ENCODE measurements around the gene ERVK3-1. TPM values are rescaled to one million over a fixed set of nuclear protein-coding genes. Genes with fewer than 3 reads are reported as not detected.

Gene ERVK3-1
- total and polyA plus RNA-seq, 2 of the 13 experiments (the other 11 are each of a cell fraction or from before 2014, with no cell fraction given) = 28.5 to 38.7 TPM

DNA sequence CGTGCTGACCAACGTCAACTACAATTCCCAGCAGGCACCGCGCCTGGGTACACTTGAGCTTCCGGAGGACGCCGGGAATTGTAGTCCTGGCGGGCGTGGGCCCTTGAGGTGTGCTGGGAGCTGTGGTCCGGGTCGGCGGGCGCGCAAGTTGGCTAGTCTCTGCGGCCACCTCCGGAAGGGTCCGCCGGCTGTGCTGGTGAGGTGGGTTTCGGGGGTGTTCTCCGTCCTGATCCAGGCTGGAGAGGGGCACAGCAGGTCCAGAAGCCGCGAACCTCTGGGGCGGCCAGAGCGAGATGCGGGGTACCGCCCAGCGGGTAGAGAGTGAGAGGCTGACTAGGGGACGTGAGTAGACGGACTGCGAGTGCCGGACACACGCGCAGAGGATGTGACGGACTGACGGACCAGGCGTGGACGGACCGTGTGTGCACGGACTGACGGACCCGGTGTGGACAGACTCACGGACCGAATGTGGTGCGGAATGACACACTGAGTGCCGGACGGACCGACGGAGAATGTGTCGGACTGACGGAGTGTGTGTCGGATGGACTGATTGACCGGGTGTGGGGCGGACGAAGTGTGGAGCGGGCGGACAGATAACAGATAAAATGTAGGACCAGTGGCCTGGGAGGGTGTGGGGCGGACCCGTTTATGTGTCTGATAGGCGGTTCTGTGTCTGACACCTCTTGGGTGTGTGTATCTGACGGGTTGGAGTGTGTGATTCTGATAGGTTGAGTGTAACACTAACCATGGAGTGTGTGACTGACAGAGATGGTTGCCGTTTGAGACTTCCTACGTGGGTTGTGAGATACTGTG, 21.9 kb downstream of the ERVK3-1 start, which contains the start of gene ZSCAN22 (continued):
- TF ChIP-seq, protein P1, sequence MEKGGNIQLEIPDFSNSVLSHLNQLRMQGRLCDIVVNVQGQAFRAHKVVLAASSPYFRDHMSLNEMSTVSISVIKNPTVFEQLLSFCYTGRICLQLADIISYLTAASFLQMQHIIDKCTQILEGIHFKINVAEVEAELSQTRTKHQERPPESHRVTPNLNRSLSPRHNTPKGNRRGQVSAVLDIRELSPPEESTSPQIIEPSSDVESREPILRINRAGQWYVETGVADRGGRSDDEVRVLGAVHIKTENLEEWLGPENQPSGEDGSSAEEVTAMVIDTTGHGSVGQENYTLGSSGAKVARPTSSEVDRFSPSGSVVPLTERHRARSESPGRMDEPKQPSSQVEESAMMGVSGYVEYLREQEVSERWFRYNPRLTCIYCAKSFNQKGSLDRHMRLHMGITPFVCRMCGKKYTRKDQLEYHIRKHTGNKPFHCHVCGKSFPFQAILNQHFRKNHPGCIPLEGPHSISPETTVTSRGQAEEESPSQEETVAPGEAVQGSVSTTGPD (CRISPR knock-in tag; IDR thresholded peaks at IDR 0.05) = no peak
- TF ChIP-seq KDM6A (CRISPR knock-in tag; IDR thresholded peaks at IDR 0.05; ENCODE audit: low read depth) = no peak
- peak; percentile 68; the same call in 1 of the 2 replicates for TF ChIP-seq ZNF12 (CRISPR knock-in tag; IDR thresholded peaks at IDR 0.05)
- peak; percentile 73 for TF ChIP-seq ZNF256 (CRISPR knock-in tag; conservative IDR thresholded peaks at IDR 0.05)
- TF ChIP-seq TBX2 (CRISPR knock-in tag; IDR thresholded peaks at IDR 0.05; ENCODE audit: borderline replicate concordance) = peak; percentile 80
- TF ChIP-seq HOXA9 (CRISPR knock-in tag; IDR thresholded peaks at IDR 0.05; ENCODE audit: borderline replicate concordance) = peak; percentile 84
- TF ChIP-seq, protein P2, sequence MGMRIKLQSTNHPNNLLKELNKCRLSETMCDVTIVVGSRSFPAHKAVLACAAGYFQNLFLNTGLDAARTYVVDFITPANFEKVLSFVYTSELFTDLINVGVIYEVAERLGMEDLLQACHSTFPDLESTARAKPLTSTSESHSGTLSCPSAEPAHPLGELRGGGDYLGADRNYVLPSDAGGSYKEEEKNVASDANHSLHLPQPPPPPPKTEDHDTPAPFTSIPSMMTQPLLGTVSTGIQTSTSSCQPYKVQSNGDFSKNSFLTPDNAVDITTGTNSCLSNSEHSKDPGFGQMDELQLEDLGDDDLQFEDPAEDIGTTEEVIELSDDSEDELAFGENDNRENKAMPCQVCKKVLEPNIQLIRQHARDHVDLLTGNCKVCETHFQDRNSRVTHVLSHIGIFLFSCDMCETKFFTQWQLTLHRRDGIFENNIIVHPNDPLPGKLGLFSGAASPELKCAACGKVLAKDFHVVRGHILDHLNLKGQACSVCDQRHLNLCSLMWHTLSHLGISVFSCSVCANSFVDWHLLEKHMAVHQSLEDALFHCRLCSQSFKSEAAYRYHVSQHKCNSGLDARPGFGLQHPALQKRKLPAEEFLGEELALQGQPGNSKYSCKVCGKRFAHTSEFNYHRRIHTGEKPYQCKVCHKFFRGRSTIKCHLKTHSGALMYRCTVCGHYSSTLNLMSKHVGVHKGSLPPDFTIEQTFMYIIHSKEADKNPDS (CRISPR knock-in tag; IDR thresholded peaks at IDR 0.05) = peak; percentile 88; the same call in 1 of the 2 replicates
- TF ChIP-seq, protein P3, sequence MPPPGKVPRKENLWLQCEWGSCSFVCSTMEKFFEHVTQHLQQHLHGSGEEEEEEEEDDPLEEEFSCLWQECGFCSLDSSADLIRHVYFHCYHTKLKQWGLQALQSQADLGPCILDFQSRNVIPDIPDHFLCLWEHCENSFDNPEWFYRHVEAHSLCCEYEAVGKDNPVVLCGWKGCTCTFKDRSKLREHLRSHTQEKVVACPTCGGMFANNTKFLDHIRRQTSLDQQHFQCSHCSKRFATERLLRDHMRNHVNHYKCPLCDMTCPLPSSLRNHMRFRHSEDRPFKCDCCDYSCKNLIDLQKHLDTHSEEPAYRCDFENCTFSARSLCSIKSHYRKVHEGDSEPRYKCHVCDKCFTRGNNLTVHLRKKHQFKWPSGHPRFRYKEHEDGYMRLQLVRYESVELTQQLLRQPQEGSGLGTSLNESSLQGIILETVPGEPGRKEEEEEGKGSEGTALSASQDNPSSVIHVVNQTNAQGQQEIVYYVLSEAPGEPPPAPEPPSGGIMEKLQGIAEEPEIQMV (CRISPR knock-in tag; IDR thresholded peaks at IDR 0.05; ENCODE audit: low read depth) = peak; percentile 92
- peak; percentile 73; the same call in 1 of the 2 replicates for TF ChIP-seq ZMYM4 (CRISPR knock-in tag; IDR thresholded peaks at IDR 0.05)
- TF ChIP-seq RNF2 (conservative IDR thresholded peaks at IDR 0.05; ENCODE audit: low read depth) = no peak
- TF ChIP-seq GATAD2A (CRISPR knock-in tag; IDR thresholded peaks at IDR 0.05) = 0 out of 2 replicates have a peak, but pooled peaks have one; percentile 22
- TF ChIP-seq ZNF44 (CRISPR knock-in tag; IDR thresholded peaks at IDR 0.05) = peak; percentile 91; the same call in 1 of the 2 replicates
- TF ChIP-seq, protein P4, sequence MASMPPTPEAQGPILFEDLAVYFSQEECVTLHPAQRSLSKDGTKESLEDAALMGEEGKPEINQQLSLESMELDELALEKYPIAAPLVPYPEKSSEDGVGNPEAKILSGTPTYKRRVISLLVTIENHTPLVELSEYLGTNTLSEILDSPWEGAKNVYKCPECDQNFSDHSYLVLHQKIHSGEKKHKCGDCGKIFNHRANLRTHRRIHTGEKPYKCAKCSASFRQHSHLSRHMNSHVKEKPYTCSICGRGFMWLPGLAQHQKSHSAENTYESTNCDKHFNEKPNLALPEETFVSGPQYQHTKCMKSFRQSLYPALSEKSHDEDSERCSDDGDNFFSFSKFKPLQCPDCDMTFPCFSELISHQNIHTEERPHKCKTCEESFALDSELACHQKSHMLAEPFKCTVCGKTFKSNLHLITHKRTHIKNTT (CRISPR knock-in tag; IDR thresholded peaks at IDR 0.05) = 0 out of 2 replicates have a peak, but pooled peaks have one; percentile 39
- TF ChIP-seq ZNF234 (CRISPR knock-in tag; conservative IDR thresholded peaks at IDR 0.05) = no peak
- TF ChIP-seq ZNF333 (CRISPR knock-in tag; IDR thresholded peaks at IDR 0.05; ENCODE audit: borderline replicate concordance) = peak; percentile 79; the same call in 1 of the 2 replicates
- TF ChIP-seq RARA (CRISPR knock-in tag; IDR thresholded peaks at IDR 0.05) = no peak
- peak; percentile 19; the same call in 1 of the 2 replicates for TF ChIP-seq ZNF776 (CRISPR knock-in tag; IDR thresholded peaks at IDR 0.05)
- TF ChIP-seq JUND (CRISPR knock-in tag; IDR thresholded peaks at IDR 0.05) = peak; percentile 48; the same call in 1 of the 2 replicates
- TF ChIP-seq, protein P5, sequence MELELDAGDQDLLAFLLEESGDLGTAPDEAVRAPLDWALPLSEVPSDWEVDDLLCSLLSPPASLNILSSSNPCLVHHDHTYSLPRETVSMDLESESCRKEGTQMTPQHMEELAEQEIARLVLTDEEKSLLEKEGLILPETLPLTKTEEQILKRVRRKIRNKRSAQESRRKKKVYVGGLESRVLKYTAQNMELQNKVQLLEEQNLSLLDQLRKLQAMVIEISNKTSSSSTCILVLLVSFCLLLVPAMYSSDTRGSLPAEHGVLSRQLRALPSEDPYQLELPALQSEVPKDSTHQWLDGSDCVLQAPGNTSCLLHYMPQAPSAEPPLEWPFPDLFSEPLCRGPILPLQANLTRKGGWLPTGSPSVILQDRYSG (CRISPR knock-in tag; IDR thresholded peaks at IDR 0.05) = no peak
